C4-2B (cell line): ENCODE measurements around the gene ACOX1.

ENCODE experiments used
- H3K27ac ChIP-seq: fragments of 450-650 bp; 2 replicates; pipeline ENCODE4 v1.5.1; 2017
- ZFX ChIP-seq: fragments of 450-650 bp; IDR thresholded peaks from 2 replicates; pipeline ENCODE4 v1.6.1; 2017
- TF ChIP-seq, protein P1 (sequence below): fragments of 450-650 bp; conservative IDR thresholded peaks from 2 replicates; pipeline ENCODE4 v1.5.1; 2017; ENCODE audit warnings: mild to moderate bottlenecking

The ACOX1 gene

GRCh38 chr17:76014925-76015261, 35.9 kb upstream of the ACOX1 start:
- TF ChIP-seq, protein P1, sequence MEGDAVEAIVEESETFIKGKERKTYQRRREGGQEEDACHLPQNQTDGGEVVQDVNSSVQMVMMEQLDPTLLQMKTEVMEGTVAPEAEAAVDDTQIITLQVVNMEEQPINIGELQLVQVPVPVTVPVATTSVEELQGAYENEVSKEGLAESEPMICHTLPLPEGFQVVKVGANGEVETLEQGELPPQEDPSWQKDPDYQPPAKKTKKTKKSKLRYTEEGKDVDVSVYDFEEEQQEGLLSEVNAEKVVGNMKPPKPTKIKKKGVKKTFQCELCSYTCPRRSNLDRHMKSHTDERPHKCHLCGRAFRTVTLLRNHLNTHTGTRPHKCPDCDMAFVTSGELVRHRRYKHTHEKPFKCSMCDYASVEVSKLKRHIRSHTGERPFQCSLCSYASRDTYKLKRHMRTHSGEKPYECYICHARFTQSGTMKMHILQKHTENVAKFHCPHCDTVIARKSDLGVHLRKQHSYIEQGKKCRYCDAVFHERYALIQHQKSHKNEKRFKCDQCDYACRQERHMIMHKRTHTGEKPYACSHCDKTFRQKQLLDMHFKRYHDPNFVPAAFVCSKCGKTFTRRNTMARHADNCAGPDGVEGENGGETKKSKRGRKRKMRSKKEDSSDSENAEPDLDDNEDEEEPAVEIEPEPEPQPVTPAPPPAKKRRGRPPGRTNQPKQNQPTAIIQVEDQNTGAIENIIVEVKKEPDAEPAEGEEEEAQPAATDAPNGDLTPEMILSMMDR, result no peak
- no peak for TF ChIP-seq ZFX
- H3K27ac ChIP-seq, result no peak overlapping the region

GRCh38 chr17:76014100-76014924, 35.3 kb upstream of the ACOX1 start:
- H3K27ac ChIP-seq, result no peak overlapping the region
- TF ChIP-seq, protein P1, result peak; percentile 97
- no peak for TF ChIP-seq ZFX

DNA sequence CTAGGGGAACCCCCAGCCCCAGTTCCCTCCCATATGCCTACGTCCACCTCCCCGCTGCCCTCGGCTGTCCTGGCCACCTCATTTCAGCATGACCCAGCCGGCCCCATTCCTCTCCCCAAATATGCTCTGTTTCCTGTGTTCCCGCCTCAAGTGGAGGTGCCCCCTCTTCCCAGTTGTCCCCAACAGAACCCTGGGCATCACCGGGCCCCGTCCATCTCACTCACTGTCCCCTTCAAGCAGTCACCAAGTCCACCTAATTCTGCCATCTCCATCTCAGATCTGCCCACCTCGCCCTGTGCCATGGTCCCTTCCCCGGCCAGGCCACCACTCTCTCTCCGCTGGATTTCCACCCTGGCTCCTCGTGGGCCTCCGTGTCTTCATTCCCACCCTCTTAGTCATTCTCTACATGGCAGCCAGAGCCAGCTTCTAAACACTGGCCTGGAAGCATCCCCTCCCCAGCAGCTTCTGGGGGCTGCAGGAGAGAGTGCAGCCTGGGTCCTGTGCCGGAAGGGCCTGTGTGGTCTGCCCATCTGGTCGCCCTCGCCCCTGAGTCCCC, 34.5 kb upstream of the ACOX1 start:
- TF ChIP-seq ZFX, result no peak
- no peak overlapping the region for H3K27ac ChIP-seq

DNA sequence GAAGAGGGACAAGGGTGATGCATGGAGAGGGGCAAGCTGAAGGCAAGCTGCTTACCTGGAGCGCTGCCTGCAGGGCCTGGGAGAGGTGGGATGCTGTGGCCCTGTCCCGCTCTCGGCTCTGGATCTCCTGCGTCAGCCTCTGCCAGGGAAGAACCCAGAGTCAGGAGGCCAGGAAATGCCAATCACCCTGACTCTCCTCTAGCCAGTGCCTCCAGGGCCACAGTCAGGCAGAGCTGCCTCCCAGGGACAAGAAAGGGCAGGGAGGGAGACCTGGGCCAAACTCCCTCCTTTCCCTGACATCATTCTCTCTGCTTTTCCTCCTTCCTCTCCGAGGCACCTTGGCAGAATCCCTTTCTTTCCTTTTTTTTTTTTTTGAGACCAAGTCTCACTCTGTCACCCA, 33.0 kb upstream of the ACOX1 start:
- no peak overlapping the region for H3K27ac ChIP-seq
- TF ChIP-seq, protein P1, result no peak
- no peak for TF ChIP-seq ZFX

GRCh38 chr17:76009969-76010661, 31.1 kb upstream of the ACOX1 start:
- H3K27ac ChIP-seq, result no peak overlapping the region
- TF ChIP-seq, protein P1, result no peak

DNA sequence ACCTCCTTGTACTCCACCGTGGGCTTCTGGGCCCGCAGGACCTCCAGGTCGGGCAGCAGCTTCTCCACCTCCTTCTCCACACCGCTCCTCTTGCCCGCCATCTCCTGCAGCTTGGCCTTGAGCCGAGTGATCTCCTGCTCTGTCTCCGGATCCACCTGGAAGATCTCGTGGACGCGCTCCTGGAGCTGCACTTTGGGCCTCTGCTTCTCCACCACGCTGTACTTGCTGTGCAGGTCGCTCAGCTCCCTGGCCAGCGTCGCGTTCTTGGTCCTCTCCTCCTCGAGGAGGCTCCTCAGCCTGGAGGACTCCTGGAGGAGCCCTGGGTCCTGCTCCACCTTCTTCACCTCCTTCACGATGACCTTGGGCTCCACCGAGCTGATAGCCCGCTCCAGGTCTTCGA, 30.5 kb upstream of the ACOX1 start:
- no peak for TF ChIP-seq ZFX
- TF ChIP-seq, protein P1, result no peak
- H3K27ac ChIP-seq, result no peak overlapping the region

GRCh38 chr17:76008630-76009425, 29.9 kb upstream of the ACOX1 start:
- TF ChIP-seq, protein P1, result no peak
- TF ChIP-seq ZFX, result no peak
- no peak overlapping the region for H3K27ac ChIP-seq
